ENCODE data around the gene S100G. TPM values are rescaled to one million over a fixed set of nuclear protein-coding genes. Genes with fewer than 3 reads are reported as not detected.

The S100G gene
- total and polyA plus RNA-seq, 2 experiments from 2014 or later: not detected

GRCh38 chrX:16638533-16638932 lies 11.4 kb upstream of the S100G start:
- Histone ChIP-seq H3K4me2 (no peak overlapping the region), H2AFZ (no peak overlapping the region), H3K27me3 (ENCODE audit: insufficient read depth) (no peaks in the 10 kb centered on the region), H4K20me1 (replicated peaks; ENCODE audit: insufficient read depth) (no peaks in the 10 kb centered on the region), H3F3A (replicated peaks; ENCODE audit: low read depth) (no peaks in the 10 kb centered on the region), H3K4me3 (no peak overlapping the region), H3K9me2 (ENCODE audit: insufficient read depth) (no peaks in the 10 kb centered on the region), H3K27ac (ENCODE audit: low read depth) (no peak overlapping the region), H3K36me3 (ENCODE audit: insufficient read depth) (no peaks in the 10 kb centered on the region), H3K4me1 (ENCODE audit: insufficient read depth) (peaks cover 10% of the 10 kb centered on the region), H3K79me2 (replicated peaks; ENCODE audit: insufficient read depth) (no peaks in the 10 kb centered on the region)
- H3K36me3 Mint-ChIP-seq (ENCODE audit: low read depth): peaks cover 40% of the 10 kb centered on the region
- no peak overlapping the region for H3K27ac Mint-ChIP-seq
- no peaks in the 10 kb centered on the region for H3K9me3 Mint-ChIP-seq
- no peak for DNase-seq (ENCODE audit: low spot score)
- no peak overlapping the region for H3K4me3 Mint-ChIP-seq
- peaks cover 1% of the 10 kb centered on the region for H3K27me3 Mint-ChIP-seq (ENCODE audit: insufficient read depth, low read depth, poor library complexity)
- peaks cover 16% of the 10 kb centered on the region for H3K4me1 Mint-ChIP-seq
- no peak for ATAC-seq
- TF ChIP-seq ZNF331 (CRISPR knock-in tag; IDR thresholded peaks at IDR 0.05; ENCODE audit: low read depth) (no peak), ZNF462 (CRISPR knock-in tag; IDR thresholded peaks at IDR 0.05) (no peak)

- H3K9me2 ChIP-seq (ENCODE audit: insufficient read depth): no peaks in the 10 kb centered on the region
- no peak for ATAC-seq
- no peak overlapping the region for H2AFZ ChIP-seq
- no peaks in the 10 kb centered on the region for H3K9me3 Mint-ChIP-seq
- H3K4me1 ChIP-seq (ENCODE audit: insufficient read depth): peaks cover 14% of the 10 kb centered on the region
- no peaks in the 10 kb centered on the region for H3K27me3 ChIP-seq (ENCODE audit: insufficient read depth)
- H3F3A ChIP-seq (replicated peaks; ENCODE audit: low read depth): no peaks in the 10 kb centered on the region
- H3K4me1 Mint-ChIP-seq: peaks cover 20% of the 10 kb centered on the region
- no peaks in the 10 kb centered on the region for H3K36me3 ChIP-seq (ENCODE audit: insufficient read depth)
- no peak overlapping the region for H3K4me3 Mint-ChIP-seq
- H4K20me1 ChIP-seq (replicated peaks; ENCODE audit: insufficient read depth): no peaks in the 10 kb centered on the region
- H3K27ac ChIP-seq (ENCODE audit: low read depth): no peak overlapping the region
- H3K4me3 ChIP-seq: no peak overlapping the region
- no peaks in the 10 kb centered on the region for H3K79me2 ChIP-seq (replicated peaks; ENCODE audit: insufficient read depth)
- TF ChIP-seq ZNF114 (CRISPR knock-in tag; IDR thresholded peaks at IDR 0.05) (no peak), EZH2 (IDR thresholded peaks at IDR 0.05; ENCODE audit: low read depth, unreplicated experiment) (no peak), JUNB (IDR thresholded peaks at IDR 0.05; ENCODE audit: unreplicated experiment) (no peak), STAT1 (IDR thresholded peaks at IDR 0.05; ENCODE audit: unreplicated experiment) (no peak)
- no peak overlapping the region for H3K4me2 ChIP-seq
- H3K27ac Mint-ChIP-seq: no peak overlapping the region
- peaks cover 1% of the 10 kb centered on the region for H3K27me3 Mint-ChIP-seq (ENCODE audit: insufficient read depth, low read depth, poor library complexity)
- no peak for DNase-seq (ENCODE audit: low spot score)
- H3K36me3 Mint-ChIP-seq (ENCODE audit: low read depth): peaks cover 51% of the 10 kb centered on the region
Measured at GRCh38 chrX:16639966-16640365, 10.0 kb upstream of the S100G start.

Data from GM23338 (cell line).